Measurements from ENCODE around the gene SIN3B.

Gene SIN3B

GRCh38 chr19:16896146-16897028, 67.2 kb downstream of the SIN3B start:
- CTCF ChIA-PET = no interaction called here
- no peak for DNase-seq (ENCODE audit: extremely low spot score)
- POLR2A ChIA-PET = no interaction called here
- no peak for TF ChIP-seq BHLHE40 (IDR thresholded peaks at IDR 0.05; ENCODE audit: borderline replicate concordance)
- no peak for TF ChIP-seq CTBP1 (IDR thresholded peaks at IDR 0.05; ENCODE audit: borderline replicate concordance)
- no peak for TF ChIP-seq SP1 (IDR thresholded peaks at IDR 0.05)
- TF ChIP-seq FOXK2 (IDR thresholded peaks at IDR 0.05) = no peak
- TF ChIP-seq ELF4 (IDR thresholded peaks at IDR 0.05) = no peak
- TF ChIP-seq FOXA1 (IDR thresholded peaks at IDR 0.05) = no peak
- no peak for TF ChIP-seq TARDBP (IDR thresholded peaks at IDR 0.05)
- no peak for TF ChIP-seq HDGF (IDR thresholded peaks at IDR 0.05; ENCODE audit: borderline replicate concordance)
- no peak for TF ChIP-seq L3MBTL2 (conservative IDR thresholded peaks at IDR 0.05)
- TF ChIP-seq ARNT (IDR thresholded peaks at IDR 0.05) = no peak
- no peak for TF ChIP-seq SUZ12 (IDR thresholded peaks at IDR 0.05)
- TF ChIP-seq NFRKB (IDR thresholded peaks at IDR 0.05) = no peak
- TF ChIP-seq LEF1 (IDR thresholded peaks at IDR 0.05; ENCODE audit: borderline replicate concordance) = no peak
- no peak for TF ChIP-seq ZNF384 (IDR thresholded peaks at IDR 0.05)
- TF ChIP-seq FOXM1 (IDR thresholded peaks at IDR 0.05; ENCODE audit: borderline replicate concordance) = no peak
- TF ChIP-seq PKNOX1 (IDR thresholded peaks at IDR 0.05) = no peak

- CTCF ChIA-PET = no interaction called here
- no peak for TF ChIP-seq ARNT (IDR thresholded peaks at IDR 0.05)
- peak; percentile 46; the same call in 1 of the 2 replicates for TF ChIP-seq SP1 (IDR thresholded peaks at IDR 0.05)
- no peak for TF ChIP-seq TARDBP (IDR thresholded peaks at IDR 0.05)
- TF ChIP-seq L3MBTL2 (conservative IDR thresholded peaks at IDR 0.05) = peak; percentile 57
Measured at GRCh38 chr19:16897029-16897855, 68.0 kb downstream of the SIN3B start.

GRCh38 chr19:16897856-16898161, 68.6 kb downstream of the SIN3B start:
- ChIA-PET POLR2A (no interaction called here), CTCF (no interaction called here)
- TF ChIP-seq PKNOX1 (IDR thresholded peaks at IDR 0.05) = no peak
- no peak for TF ChIP-seq ARNT (IDR thresholded peaks at IDR 0.05)
- no peak for TF ChIP-seq FOXK2 (IDR thresholded peaks at IDR 0.05)
- no peak for DNase-seq (ENCODE audit: extremely low spot score)

More at GRCh38 chr19:16897029-16897855, 68.0 kb downstream of the SIN3B start:
- POLR2A ChIA-PET = no interaction called here
- DNase-seq (ENCODE audit: extremely low spot score) = peak; percentile 99

GRCh38 chr19:16898361-16899015, 69.3 kb downstream of the SIN3B start:
- no peak for DNase-seq (ENCODE audit: extremely low spot score)
- TF ChIP-seq BHLHE40 (IDR thresholded peaks at IDR 0.05; ENCODE audit: borderline replicate concordance) (no peak), LEF1 (IDR thresholded peaks at IDR 0.05; ENCODE audit: borderline replicate concordance) (no peak), NFRKB (IDR thresholded peaks at IDR 0.05) (no peak), CTBP1 (IDR thresholded peaks at IDR 0.05; ENCODE audit: borderline replicate concordance) (no peak), ARNT (IDR thresholded peaks at IDR 0.05) (no peak), PKNOX1 (IDR thresholded peaks at IDR 0.05) (no peak), TARDBP (IDR thresholded peaks at IDR 0.05) (no peak), SUZ12 (IDR thresholded peaks at IDR 0.05) (no peak), ZNF384 (IDR thresholded peaks at IDR 0.05) (no peak), L3MBTL2 (conservative IDR thresholded peaks at IDR 0.05) (no peak), SP1 (IDR thresholded peaks at IDR 0.05) (no peak), FOXK2 (IDR thresholded peaks at IDR 0.05) (no peak), FOXA1 (IDR thresholded peaks at IDR 0.05) (no peak), FOXM1 (IDR thresholded peaks at IDR 0.05; ENCODE audit: borderline replicate concordance) (no peak), ELF4 (IDR thresholded peaks at IDR 0.05) (no peak), HDGF (IDR thresholded peaks at IDR 0.05; ENCODE audit: borderline replicate concordance) (no peak)
- ChIA-PET CTCF (no interaction called here), POLR2A (no interaction called here)

GRCh38 chr19:16899566-16900075, 70.4 kb downstream of the SIN3B start:
- ChIA-PET CTCF (no interaction called here), POLR2A (no interaction called here)
- peak; percentile 36 for DNase-seq (ENCODE audit: extremely low spot score)

More at GRCh38 chr19:16899566-16900075, 70.4 kb downstream of the SIN3B start:
- peak; percentile 80 for TF ChIP-seq ZNF384 (IDR thresholded peaks at IDR 0.05)
- TF ChIP-seq FOXK2 (IDR thresholded peaks at IDR 0.05) = no peak
- TF ChIP-seq FOXA1 (IDR thresholded peaks at IDR 0.05) = no peak
- no peak for TF ChIP-seq LEF1 (IDR thresholded peaks at IDR 0.05; ENCODE audit: borderline replicate concordance)
- TF ChIP-seq L3MBTL2 (conservative IDR thresholded peaks at IDR 0.05) = no peak
- TF ChIP-seq TARDBP (IDR thresholded peaks at IDR 0.05) = no peak
- TF ChIP-seq CTBP1 (IDR thresholded peaks at IDR 0.05; ENCODE audit: borderline replicate concordance) = no peak
